Endothelial cell (in vitro differentiated cells): ENCODE data around the gene BATF. TPM values are rescaled to one million over a fixed set of nuclear protein-coding genes. Genes with fewer than 3 reads are reported as not detected.

ENCODE experiments used
- DNase-seq: peaks from one replicate; pipeline ENCODE4 v3.0.0; 2021; ENCODE audit warnings: low spot score
- H3K27ac Mint-ChIP-seq: one replicate; pipeline ENCODE4 v1.8.0; 2021; ENCODE audit warnings: mixed read lengths, inconsistent platforms; ENCODE audit not compliant: unreplicated experiment
- H3K27me3 Mint-ChIP-seq: one replicate; pipeline ENCODE4 v1.8.0; 2021; ENCODE audit warnings: mild to moderate bottlenecking, moderate library complexity, mixed read lengths, inconsistent platforms; ENCODE audit not compliant: unreplicated experiment
- H3K36me3 Mint-ChIP-seq: one replicate; pipeline ENCODE4 v1.8.0; 2021; ENCODE audit warnings: mild to moderate bottlenecking, low read depth, mixed read lengths, inconsistent platforms; ENCODE audit not compliant: unreplicated experiment
- H3K4me1 Mint-ChIP-seq: one replicate; pipeline ENCODE4 v1.8.0; 2021; ENCODE audit warnings: mild to moderate bottlenecking, mixed read lengths, inconsistent platforms; ENCODE audit not compliant: unreplicated experiment
- H3K4me3 Mint-ChIP-seq: one replicate; pipeline ENCODE4 v1.8.0; 2021; ENCODE audit warnings: mild to moderate bottlenecking, mixed read lengths, inconsistent platforms; ENCODE audit not compliant: unreplicated experiment
- H3K9me3 Mint-ChIP-seq: one replicate; pipeline ENCODE4 v1.8.0; 2021; ENCODE audit warnings: mixed read lengths, inconsistent platforms; ENCODE audit not compliant: unreplicated experiment
- total RNA-seq: library from RNA; stranded (reverse); fragmentation: NEBNext Ultra II Directional; extraction: Animal tissue kit (Norgen Biotek cat#: 25700); gene quantifications from one replicate; pipeline ENCODE4 v1.2.1, GENCODE V29; 2021; ENCODE audit not compliant: unreplicated experiment
- TF ChIP-seq, protein P1 (sequence below): fragments of 200-600 bp; sonication (generic); IDR thresholded peaks from one replicate; pipeline ENCODE4 v1.5.0; 2021; ENCODE audit warnings: antibody characterized with exemption; ENCODE audit not compliant: unreplicated experiment

BATF gene
- total RNA-seq, 1 donor from 2014 or later = not detected

DNA sequence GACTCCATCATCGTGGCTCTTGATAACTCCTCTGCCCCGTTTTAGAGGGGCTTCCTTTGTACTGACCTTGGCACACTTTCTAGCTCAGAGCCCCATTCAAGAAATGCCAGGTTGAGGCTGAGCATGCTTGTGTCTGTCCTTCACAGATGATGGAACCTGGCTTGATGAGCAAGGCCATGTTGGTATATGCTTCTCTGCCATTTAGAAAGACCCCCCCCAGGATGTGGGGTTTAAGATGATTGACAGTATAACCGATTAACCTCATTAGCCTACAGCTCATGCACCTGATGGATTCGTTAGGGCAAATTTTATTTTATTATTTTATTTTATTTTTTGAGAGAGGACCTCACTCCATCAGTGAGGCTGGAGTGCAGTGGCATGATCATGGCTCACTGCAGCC is 21.0 kb downstream of the BATF start:
- H3K27ac Mint-ChIP-seq = no peak overlapping the region
- peaks cover 4% of the 10 kb centered on the region for H3K27me3 Mint-ChIP-seq
- TF ChIP-seq, protein P1, sequence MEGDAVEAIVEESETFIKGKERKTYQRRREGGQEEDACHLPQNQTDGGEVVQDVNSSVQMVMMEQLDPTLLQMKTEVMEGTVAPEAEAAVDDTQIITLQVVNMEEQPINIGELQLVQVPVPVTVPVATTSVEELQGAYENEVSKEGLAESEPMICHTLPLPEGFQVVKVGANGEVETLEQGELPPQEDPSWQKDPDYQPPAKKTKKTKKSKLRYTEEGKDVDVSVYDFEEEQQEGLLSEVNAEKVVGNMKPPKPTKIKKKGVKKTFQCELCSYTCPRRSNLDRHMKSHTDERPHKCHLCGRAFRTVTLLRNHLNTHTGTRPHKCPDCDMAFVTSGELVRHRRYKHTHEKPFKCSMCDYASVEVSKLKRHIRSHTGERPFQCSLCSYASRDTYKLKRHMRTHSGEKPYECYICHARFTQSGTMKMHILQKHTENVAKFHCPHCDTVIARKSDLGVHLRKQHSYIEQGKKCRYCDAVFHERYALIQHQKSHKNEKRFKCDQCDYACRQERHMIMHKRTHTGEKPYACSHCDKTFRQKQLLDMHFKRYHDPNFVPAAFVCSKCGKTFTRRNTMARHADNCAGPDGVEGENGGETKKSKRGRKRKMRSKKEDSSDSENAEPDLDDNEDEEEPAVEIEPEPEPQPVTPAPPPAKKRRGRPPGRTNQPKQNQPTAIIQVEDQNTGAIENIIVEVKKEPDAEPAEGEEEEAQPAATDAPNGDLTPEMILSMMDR = no peak

DNA sequence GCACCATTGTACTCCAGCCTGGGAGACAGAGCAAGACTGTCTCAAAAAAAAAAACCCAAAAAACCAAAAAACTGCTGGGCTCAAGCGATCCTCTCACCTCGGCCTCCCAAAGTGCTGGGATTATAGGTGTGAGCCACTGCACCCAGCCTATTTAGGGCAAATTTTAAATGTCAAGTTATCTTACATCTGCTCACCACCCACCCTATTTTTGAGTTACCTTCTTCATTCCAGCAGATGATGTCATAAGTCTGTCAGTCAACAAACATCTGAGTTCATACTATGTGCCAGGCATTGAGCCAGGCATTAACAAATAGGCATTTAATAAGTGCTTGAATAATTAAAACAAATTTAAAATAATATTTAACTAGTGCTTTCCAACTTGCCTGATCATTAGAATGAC is 21.5 kb downstream of the BATF start:
- peaks cover 5% of the 10 kb centered on the region for H3K4me1 Mint-ChIP-seq
- DNase-seq = no peak
- H3K27me3 Mint-ChIP-seq = peaks cover 4% of the 10 kb centered on the region
- no peak overlapping the region for H3K4me3 Mint-ChIP-seq
- H3K9me3 Mint-ChIP-seq = no peaks in the 10 kb centered on the region
- TF ChIP-seq, protein P1 = no peak
- no peaks in the 10 kb centered on the region for H3K36me3 Mint-ChIP-seq
- no peak overlapping the region for H3K27ac Mint-ChIP-seq

More for the DNA sequence above, 21.0 kb downstream of the BATF start:
- DNase-seq = no peak
- Mint-ChIP-seq H3K4me1 (peaks cover 5% of the 10 kb centered on the region), H3K9me3 (no peaks in the 10 kb centered on the region), H3K36me3 (no peaks in the 10 kb centered on the region), H3K4me3 (no peak overlapping the region)

DNA sequence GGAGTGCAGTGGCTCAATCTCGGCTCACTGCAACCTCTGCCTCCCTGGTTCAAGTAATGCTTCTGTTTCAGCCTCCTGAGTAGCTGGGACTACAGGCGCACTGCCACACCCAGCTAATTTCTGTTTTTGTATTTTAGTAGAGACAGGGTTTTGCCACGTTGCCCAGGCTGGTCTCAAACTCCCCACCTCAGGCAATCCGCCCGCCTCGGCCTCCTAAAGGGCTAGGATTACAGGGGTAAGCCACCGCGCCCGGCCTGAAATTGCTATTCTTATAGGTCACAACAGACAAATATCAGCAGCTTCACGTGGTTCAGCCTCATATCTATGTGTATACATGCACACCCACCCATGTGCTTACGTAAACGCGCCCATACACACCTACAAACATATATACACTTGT is 23.6 kb downstream of the BATF start:
- no peak for DNase-seq
- no peaks in the 10 kb centered on the region for H3K36me3 Mint-ChIP-seq
- TF ChIP-seq, protein P1 = no peak
- H3K4me3 Mint-ChIP-seq = no peak overlapping the region
- peaks cover 5% of the 10 kb centered on the region for H3K4me1 Mint-ChIP-seq
- H3K9me3 Mint-ChIP-seq = no peaks in the 10 kb centered on the region
- no peak overlapping the region for H3K27ac Mint-ChIP-seq
- peaks cover 5% of the 10 kb centered on the region for H3K27me3 Mint-ChIP-seq

DNA sequence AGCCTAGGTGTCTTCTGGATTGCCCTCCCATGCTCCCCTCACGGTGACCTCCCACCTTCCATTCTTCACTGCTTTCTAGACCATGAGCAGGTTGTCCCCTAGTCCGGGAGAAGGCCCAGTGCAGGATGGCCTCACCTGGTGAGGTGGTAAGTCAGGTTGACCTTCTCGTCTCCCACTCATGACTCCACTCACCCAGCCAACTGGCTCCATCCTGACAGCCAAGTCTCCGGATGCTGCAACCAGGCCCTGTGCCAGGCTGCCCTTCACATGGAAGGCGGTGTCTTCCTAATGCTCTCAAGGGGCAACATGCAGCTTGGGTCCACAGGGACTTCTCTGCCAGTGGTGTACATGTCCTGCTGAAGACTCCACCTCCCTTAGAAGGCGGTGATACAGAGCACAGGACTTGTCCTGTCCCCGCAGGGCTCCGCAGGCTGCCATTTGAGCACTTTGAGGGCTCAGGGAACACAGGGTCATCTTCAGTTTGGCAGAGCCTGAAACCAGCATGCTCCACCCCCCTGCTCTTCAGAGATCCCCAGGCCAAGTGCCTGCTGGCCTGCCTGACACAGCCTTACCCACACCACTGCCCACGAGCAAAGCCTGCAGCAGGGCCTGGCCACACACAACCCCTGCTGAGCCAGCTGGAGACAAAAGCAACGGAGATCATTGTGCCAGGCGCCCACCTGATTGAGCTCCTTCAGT is 25.4 kb downstream of the BATF start:
- H3K36me3 Mint-ChIP-seq = no peaks in the 10 kb centered on the region
- H3K27ac Mint-ChIP-seq = no peak overlapping the region
- H3K9me3 Mint-ChIP-seq = no peaks in the 10 kb centered on the region
- DNase-seq = no peak
- H3K27me3 Mint-ChIP-seq = peaks cover 5% of the 10 kb centered on the region
- H3K4me1 Mint-ChIP-seq = peaks cover 1% of the 10 kb centered on the region
- TF ChIP-seq, protein P1 = no peak
- no peak overlapping the region for H3K4me3 Mint-ChIP-seq

DNA sequence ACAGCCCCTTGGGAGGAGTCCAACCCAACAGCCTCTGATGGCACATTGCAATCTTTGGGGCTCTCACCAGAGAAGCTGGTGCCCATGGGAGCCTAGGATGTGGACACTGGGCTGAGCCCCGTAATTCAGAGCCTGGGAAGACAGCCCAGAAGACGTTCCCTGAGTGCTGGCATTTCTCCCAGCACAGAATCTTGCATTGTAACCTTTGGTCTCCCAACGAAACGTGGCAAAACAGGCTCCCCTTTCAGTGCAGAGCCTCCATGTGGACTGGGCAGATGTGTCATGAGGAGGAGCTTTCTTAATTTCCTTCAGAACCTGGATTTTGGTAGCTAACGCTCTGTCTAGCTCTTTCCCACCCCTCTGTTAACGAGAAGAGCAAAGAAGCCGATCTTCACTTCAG is 26.3 kb downstream of the BATF start:
- Mint-ChIP-seq H3K4me3 (no peak overlapping the region), H3K36me3 (no peaks in the 10 kb centered on the region), H3K4me1 (no peaks in the 10 kb centered on the region), H3K27me3 (peaks cover 2% of the 10 kb centered on the region), H3K9me3 (no peaks in the 10 kb centered on the region), H3K27ac (peak overlapping the region; percentile 22)
- TF ChIP-seq, protein P1 = no peak
- no peak for DNase-seq
